Panc1 (cell line): ENCODE data around the gene SERGEF. TPM values are rescaled to one million over a fixed set of nuclear protein-coding genes. Genes with fewer than 3 reads are reported as not detected.

Experiments used
- ATAC-seq: fragments of 200-7000 bp; cut with Tn5 transposase; 2 replicates; pipeline ENCODE4 v1.9.1; 2020; ENCODE audit warnings: mild to moderate bottlenecking, moderate library complexity
- BruUV-seq: library from RNA; stranded (reverse); fragments of 400-500 nt; replicated peaks from 2 replicates; lab custom pipeline; 2021; lab: Mats Ljungman, UMichigan
- CTCF ChIA-PET: fragments of 300-600 bp; sonication (Branson Sonifier 250); formaldehyde crosslinking; loops from one replicate; lab custom pipeline; 2022; ENCODE audit warnings: antibody characterized with exemption; lab: Charles Lee
- POLR2A ChIA-PET: fragments of 300-600 bp; sonication (Branson Sonifier 250); formaldehyde crosslinking; loops from one replicate; lab custom pipeline; 2022; ENCODE audit warnings: antibody characterized with exemption; lab: Charles Lee
- DNase-seq: peaks from one replicate; pipeline ENCODE4 v3.0.0-alpha.2; 2010; ENCODE audit warnings: low read depth, low spot score
- H3K27ac ChIP-seq: 2 replicates; pipeline ENCODE4 v1.5.1; 2011; ENCODE audit warnings: mild to moderate bottlenecking, low read length, inconsistent platforms
- H3K27me3 ChIP-seq: fragments of 200-500 bp; sonication (Bioruptor generic); 2 replicates; pipeline ENCODE4 v1.6.0; 2014; ENCODE audit warnings: low read length, inconsistent platforms; ENCODE audit not compliant: control insufficient read depth, insufficient read depth
- H3K36me3 ChIP-seq: fragments of 200-500 bp; sonication (Bioruptor generic); 2 replicates; pipeline ENCODE4 v1.5.1; 2014; ENCODE audit warnings: inconsistent platforms, mild to moderate bottlenecking, low read length, moderate library complexity; ENCODE audit not compliant: control insufficient read depth, insufficient read depth
- H3K4me1 ChIP-seq: 2 replicates; pipeline ENCODE4 v1.5.1; 2011; ENCODE audit warnings: inconsistent platforms, mild to moderate bottlenecking, low read length, moderate library complexity; ENCODE audit not compliant: control insufficient read depth, insufficient read depth
- H3K4me3 ChIP-seq, 2 experiments: 2 replicates each; pipeline ENCODE4 v1.5.1; 2011 to 2012; ENCODE audit warnings: low read depth in 2 of 2, low read length in 2 of 2, mild to moderate bottlenecking in 2 of 2, inconsistent platforms in 1 of 2, moderate library complexity in 1 of 2
- H3K9me3 ChIP-seq: fragments of 200-500 bp; sonication (Bioruptor generic); 2 replicates; pipeline ENCODE4 v1.5.1; 2014; ENCODE audit warnings: low read depth, mild to moderate bottlenecking, inconsistent platforms, low read length, moderate library complexity; ENCODE audit not compliant: control insufficient read depth, insufficient read depth
- POLR2AphosphoS5 ChIP-seq: IDR thresholded peaks from 2 replicates; pipeline ENCODE4 v1.6.1; 2012; ENCODE audit warnings: mild to moderate bottlenecking, low read depth, low read length, moderate library complexity
- SIN3A ChIP-seq: IDR thresholded peaks from 2 replicates; pipeline ENCODE4 v1.6.1; 2012; ENCODE audit warnings: low read depth, mild to moderate bottlenecking, low read length, moderate library complexity, borderline replicate concordance; ENCODE audit not compliant: insufficient read depth
- TCF7L2 ChIP-seq: IDR thresholded peaks from 2 replicates; pipeline ENCODE4 v1.6.1; 2011; ENCODE audit warnings: mild to moderate bottlenecking, low read depth, low read length, inconsistent platforms
- in situ Hi-C: cut with HindIII; loops from 2 replicates; pipeline ENCODE4 v1.10.0; 2016; ENCODE audit warnings: low sequenced_read_pairs, low pct_unique_long_range_greater_than_20kb
- intact Hi-C: fragments of 100-400 bp; cut with micrococcal nuclease; formaldehyde crosslinking; loops from one replicate; pipeline ENCODE4 v1.10.0; 2022; ENCODE audit not compliant: unreplicated experiment
- total RNA-seq: library from RNA; stranded (reverse); gene quantifications from one replicate; pipeline ENCODE4 v1.2.1, GENCODE V29; 2021; ENCODE audit not compliant: unreplicated experiment
- TF ChIP-seq, protein P1 (sequence below), 2 experiments: IDR thresholded peaks; 2 replicates each; pipeline ENCODE4 v1.6.1; 2011 to 2012; ENCODE audit warnings: low read depth in 2 of 2, control low read depth in 1 of 2, low read length in 1 of 2, mild to moderate bottlenecking in 1 of 2, moderate library complexity in 1 of 2; ENCODE audit not compliant: insufficient read depth in 1 of 2
- TF ChIP-seq, protein P2 (sequence below): fragments of 450-650 bp; IDR thresholded peaks from 2 replicates; pipeline ENCODE4 v1.5.1; 2017; ENCODE audit warnings: mild to moderate bottlenecking

The SERGEF gene
- total RNA-seq, 1 experiment from 2014 or later, result 35.5 TPM

DNA sequence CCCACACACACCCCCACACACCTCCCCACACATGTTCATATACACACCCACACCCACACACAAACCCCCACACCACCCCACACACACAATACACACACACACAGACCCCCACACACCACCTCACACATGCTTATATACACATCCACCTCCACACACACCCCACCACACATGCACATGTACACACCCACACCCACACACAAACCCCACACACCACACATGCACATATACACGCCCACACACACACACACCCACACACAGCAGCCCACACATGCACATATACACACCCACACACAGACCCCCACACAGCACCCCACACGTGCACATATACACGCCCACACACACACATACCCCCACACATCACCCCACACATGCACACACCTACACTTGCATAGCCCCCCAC lies 249.1 kb downstream of the SERGEF start:
- in situ Hi-C loops (no loop called here), intact Hi-C loops (no loop called here)
- ChIA-PET POLR2A (no interaction called here), CTCF (no interaction called here)
- H3K27ac ChIP-seq, result no peak overlapping the region
- H3K4me3 ChIP-seq, result no peak overlapping the region
- H3K36me3 ChIP-seq, result no peaks in the 10 kb centered on the region
- TF ChIP-seq, protein P1, sequence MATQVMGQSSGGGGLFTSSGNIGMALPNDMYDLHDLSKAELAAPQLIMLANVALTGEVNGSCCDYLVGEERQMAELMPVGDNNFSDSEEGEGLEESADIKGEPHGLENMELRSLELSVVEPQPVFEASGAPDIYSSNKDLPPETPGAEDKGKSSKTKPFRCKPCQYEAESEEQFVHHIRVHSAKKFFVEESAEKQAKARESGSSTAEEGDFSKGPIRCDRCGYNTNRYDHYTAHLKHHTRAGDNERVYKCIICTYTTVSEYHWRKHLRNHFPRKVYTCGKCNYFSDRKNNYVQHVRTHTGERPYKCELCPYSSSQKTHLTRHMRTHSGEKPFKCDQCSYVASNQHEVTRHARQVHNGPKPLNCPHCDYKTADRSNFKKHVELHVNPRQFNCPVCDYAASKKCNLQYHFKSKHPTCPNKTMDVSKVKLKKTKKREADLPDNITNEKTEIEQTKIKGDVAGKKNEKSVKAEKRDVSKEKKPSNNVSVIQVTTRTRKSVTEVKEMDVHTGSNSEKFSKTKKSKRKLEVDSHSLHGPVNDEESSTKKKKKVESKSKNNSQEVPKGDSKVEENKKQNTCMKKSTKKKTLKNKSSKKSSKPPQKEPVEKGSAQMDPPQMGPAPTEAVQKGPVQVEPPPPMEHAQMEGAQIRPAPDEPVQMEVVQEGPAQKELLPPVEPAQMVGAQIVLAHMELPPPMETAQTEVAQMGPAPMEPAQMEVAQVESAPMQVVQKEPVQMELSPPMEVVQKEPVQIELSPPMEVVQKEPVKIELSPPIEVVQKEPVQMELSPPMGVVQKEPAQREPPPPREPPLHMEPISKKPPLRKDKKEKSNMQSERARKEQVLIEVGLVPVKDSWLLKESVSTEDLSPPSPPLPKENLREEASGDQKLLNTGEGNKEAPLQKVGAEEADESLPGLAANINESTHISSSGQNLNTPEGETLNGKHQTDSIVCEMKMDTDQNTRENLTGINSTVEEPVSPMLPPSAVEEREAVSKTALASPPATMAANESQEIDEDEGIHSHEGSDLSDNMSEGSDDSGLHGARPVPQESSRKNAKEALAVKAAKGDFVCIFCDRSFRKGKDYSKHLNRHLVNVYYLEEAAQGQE (IDR thresholded peaks at IDR 0.05; ENCODE audit: insufficient read depth in 1 of 2, low read depth in 2 of 2, low read length in 1 of 2), result no peak
- TF ChIP-seq, protein P2, sequence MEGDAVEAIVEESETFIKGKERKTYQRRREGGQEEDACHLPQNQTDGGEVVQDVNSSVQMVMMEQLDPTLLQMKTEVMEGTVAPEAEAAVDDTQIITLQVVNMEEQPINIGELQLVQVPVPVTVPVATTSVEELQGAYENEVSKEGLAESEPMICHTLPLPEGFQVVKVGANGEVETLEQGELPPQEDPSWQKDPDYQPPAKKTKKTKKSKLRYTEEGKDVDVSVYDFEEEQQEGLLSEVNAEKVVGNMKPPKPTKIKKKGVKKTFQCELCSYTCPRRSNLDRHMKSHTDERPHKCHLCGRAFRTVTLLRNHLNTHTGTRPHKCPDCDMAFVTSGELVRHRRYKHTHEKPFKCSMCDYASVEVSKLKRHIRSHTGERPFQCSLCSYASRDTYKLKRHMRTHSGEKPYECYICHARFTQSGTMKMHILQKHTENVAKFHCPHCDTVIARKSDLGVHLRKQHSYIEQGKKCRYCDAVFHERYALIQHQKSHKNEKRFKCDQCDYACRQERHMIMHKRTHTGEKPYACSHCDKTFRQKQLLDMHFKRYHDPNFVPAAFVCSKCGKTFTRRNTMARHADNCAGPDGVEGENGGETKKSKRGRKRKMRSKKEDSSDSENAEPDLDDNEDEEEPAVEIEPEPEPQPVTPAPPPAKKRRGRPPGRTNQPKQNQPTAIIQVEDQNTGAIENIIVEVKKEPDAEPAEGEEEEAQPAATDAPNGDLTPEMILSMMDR, result no peak
- TF ChIP-seq POLR2AphosphoS5 (no peak), TCF7L2 (no peak), SIN3A (no peak)
- no TSS peak for BruUV-seq
- H3K9me3 ChIP-seq, result no peaks in the 10 kb centered on the region
- H3K4me1 ChIP-seq, result no peaks in the 10 kb centered on the region
- ATAC-seq, result no peak
- DNase-seq, result no peak
- no peaks in the 10 kb centered on the region for H3K27me3 ChIP-seq

DNA sequence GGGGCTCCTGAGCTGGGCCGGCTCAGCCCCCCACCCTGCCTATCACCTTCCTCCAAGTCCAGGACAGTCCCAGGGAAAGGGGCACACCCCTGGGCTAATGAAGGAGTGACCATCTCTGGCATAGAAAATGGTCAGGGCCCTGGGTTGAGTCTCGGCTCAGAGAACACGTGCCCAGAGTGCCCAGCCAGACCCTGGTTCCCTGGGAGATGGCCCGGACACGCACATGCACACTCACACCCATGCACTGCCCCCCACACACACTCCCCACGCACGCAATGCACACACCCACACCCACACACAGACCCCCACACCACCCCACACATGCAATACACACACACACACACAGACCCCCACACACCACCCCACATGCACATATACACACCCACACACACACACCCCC lies 249.6 kb downstream of the SERGEF start:
- Histone ChIP-seq H3K27me3 (no peaks in the 10 kb centered on the region), H3K9me3 (no peaks in the 10 kb centered on the region), H3K4me1 (no peaks in the 10 kb centered on the region), H3K4me3 (no peak overlapping the region), H3K27ac (no peak overlapping the region), H3K36me3 (no peaks in the 10 kb centered on the region)
- in situ Hi-C loops, result no loop called here
- CTCF ChIA-PET, result no interaction called here
- no peak for ATAC-seq
- DNase-seq, result no peak
- POLR2A ChIA-PET, result no interaction called here
- no TSS peak for BruUV-seq
- intact Hi-C loops, result no loop called here
- no peak for TF ChIP-seq SIN3A
- TF ChIP-seq, protein P2, result no peak
- no peak for TF ChIP-seq TCF7L2
- TF ChIP-seq, protein P1 (IDR thresholded peaks at IDR 0.05; ENCODE audit: insufficient read depth in 1 of 2, low read depth in 2 of 2, low read length in 1 of 2), result no peak
- TF ChIP-seq POLR2AphosphoS5, result no peak
